ENCODE data around the gene MED12L. TPM values are rescaled to one million over a fixed set of nuclear protein-coding genes. Genes with fewer than 3 reads are reported as not detected.
A peak's percentile ranks its signal among the peaks of the same experiment; 100 is the strongest.

Gene MED12L
- total and polyA plus RNA-seq, 4 donors = 11.9 to 23.8 (median 12.6) TPM

GRCh38 chr3:151377768-151378385, 292.4 kb downstream of the MED12L start:
- no peaks in the 10 kb centered on the region for H3K27me3 ChIP-seq (ENCODE audit: control insufficient read depth, insufficient read depth, low read length)
- no peak overlapping the region for H3K4me3 ChIP-seq (ENCODE audit: low read depth, low read length)
- peaks cover 3% of the 10 kb centered on the region for H3K36me3 ChIP-seq (ENCODE audit: control insufficient read depth, insufficient read depth, low read length)
- no peak for DNase-seq (ENCODE audit: low read depth in 4 of 6, low spot score in 6 of 6)
- H3K27ac ChIP-seq (ENCODE audit: low read depth, low read length) = no peak overlapping the region
- WGBS (ENCODE audit: insufficient coverage) = 89% methylated on average over 7 of the region's 8 CpGs
- no peaks in the 10 kb centered on the region for H3K4me1 ChIP-seq (ENCODE audit: control insufficient read depth, insufficient read depth, low read length)
- H3K9me3 ChIP-seq (ENCODE audit: control insufficient read depth, insufficient read depth, low read length) = no peaks in the 10 kb centered on the region

- H3K27me3 ChIP-seq (ENCODE audit: control insufficient read depth, insufficient read depth, low read length) = no peaks in the 10 kb centered on the region
- H3K27ac ChIP-seq (ENCODE audit: low read depth, low read length) = no peak overlapping the region
- peaks cover 3% of the 10 kb centered on the region for H3K36me3 ChIP-seq (ENCODE audit: control insufficient read depth, insufficient read depth, low read length)
- H3K4me3 ChIP-seq (ENCODE audit: low read depth, low read length) = no peak overlapping the region
- peak in 2 of 6 donors; percentile 23 to 28 for DNase-seq (ENCODE audit: low read depth in 4 of 6, low spot score in 6 of 6)
- H3K9me3 ChIP-seq (ENCODE audit: control insufficient read depth, insufficient read depth, low read length) = no peaks in the 10 kb centered on the region
- 58% methylated on average over 2 of the region's 4 CpGs for WGBS (ENCODE audit: insufficient coverage)
- no peaks in the 10 kb centered on the region for H3K4me1 ChIP-seq (ENCODE audit: control insufficient read depth, insufficient read depth, low read length)
Measured at GRCh38 chr3:151379083-151379734, 293.7 kb downstream of the MED12L start.

- DNase-seq (ENCODE audit: low read depth in 4 of 6, low spot score in 6 of 6) = no peak
- no peaks in the 10 kb centered on the region for H3K9me3 ChIP-seq (ENCODE audit: control insufficient read depth, insufficient read depth, low read length)
- H3K27ac ChIP-seq (ENCODE audit: low read depth, low read length) = no peak overlapping the region
- peaks cover 3% of the 10 kb centered on the region for H3K36me3 ChIP-seq (ENCODE audit: control insufficient read depth, insufficient read depth, low read length)
- no peaks in the 10 kb centered on the region for H3K4me1 ChIP-seq (ENCODE audit: control insufficient read depth, insufficient read depth, low read length)
- 96% methylated on average over 4 of the region's 5 CpGs for WGBS (ENCODE audit: insufficient coverage)
- no peak overlapping the region for H3K4me3 ChIP-seq (ENCODE audit: low read depth, low read length)
- H3K27me3 ChIP-seq (ENCODE audit: control insufficient read depth, insufficient read depth, low read length) = no peaks in the 10 kb centered on the region
Measured at GRCh38 chr3:151382671-151383070, 297.2 kb downstream of the MED12L start.

- H3K9me3 ChIP-seq (ENCODE audit: control insufficient read depth, insufficient read depth, low read length) = no peaks in the 10 kb centered on the region
- no peaks in the 10 kb centered on the region for H3K4me1 ChIP-seq (ENCODE audit: control insufficient read depth, insufficient read depth, low read length)
- H3K36me3 ChIP-seq (ENCODE audit: control insufficient read depth, insufficient read depth, low read length) = peaks cover 4% of the 10 kb centered on the region
- no peak overlapping the region for H3K4me3 ChIP-seq (ENCODE audit: low read depth, low read length)
- WGBS (ENCODE audit: insufficient coverage) = 93% methylated on average over 2 of the region's 2 CpGs
- H3K27me3 ChIP-seq (ENCODE audit: control insufficient read depth, insufficient read depth, low read length) = no peaks in the 10 kb centered on the region
- no peak overlapping the region for H3K27ac ChIP-seq (ENCODE audit: low read depth, low read length)
- DNase-seq (ENCODE audit: low read depth in 4 of 6, low spot score in 6 of 6) = no peak
Measured at GRCh38 chr3:151383111-151383510, 297.6 kb downstream of the MED12L start.

- no peaks in the 10 kb centered on the region for H3K4me1 ChIP-seq (ENCODE audit: control insufficient read depth, insufficient read depth, low read length)
- no peaks in the 10 kb centered on the region for H3K9me3 ChIP-seq (ENCODE audit: control insufficient read depth, insufficient read depth, low read length)
- H3K36me3 ChIP-seq (ENCODE audit: control insufficient read depth, insufficient read depth, low read length) = peaks cover 4% of the 10 kb centered on the region
- no peaks in the 10 kb centered on the region for H3K27me3 ChIP-seq (ENCODE audit: control insufficient read depth, insufficient read depth, low read length)
- H3K4me3 ChIP-seq (ENCODE audit: low read depth, low read length) = peak overlapping the region; percentile 9
- no CpG with 5 or more reads among the region's 3 CpGs for WGBS (ENCODE audit: insufficient coverage)
- DNase-seq (ENCODE audit: low read depth in 4 of 6, low spot score in 6 of 6) = no peak
- H3K27ac ChIP-seq (ENCODE audit: low read depth, low read length) = no peak overlapping the region
Measured at GRCh38 chr3:151383956-151384355, 298.5 kb downstream of the MED12L start.

DNA sequence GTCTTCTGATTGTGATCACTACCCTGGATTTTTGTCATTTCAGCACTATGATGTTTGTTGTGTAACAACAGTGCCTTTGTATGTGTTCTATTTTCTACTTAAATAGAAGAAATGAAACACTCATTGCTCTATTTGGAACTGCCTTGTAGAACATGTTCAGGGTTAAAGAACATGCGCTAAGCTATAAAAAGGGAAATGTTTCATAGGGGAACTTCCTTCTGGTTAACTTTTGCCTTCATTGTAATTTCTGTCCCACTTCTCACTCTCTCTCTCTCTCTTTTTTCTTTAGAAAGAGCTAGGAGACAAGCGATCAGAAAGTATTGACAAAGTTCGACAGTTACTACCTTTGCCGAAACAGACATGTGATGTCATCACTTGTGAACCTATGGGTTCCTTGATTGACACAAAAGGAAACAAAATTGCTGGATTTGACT, 299.3 kb downstream of the MED12L start, which contains the start of gene P2RY12:
TSS of gene P2RY12 (minus strand) at position 13 of the 434 bp plus-strand sequence. CDS start 45,908 bp downstream, outside the sequence.
- Histone ChIP-seq H3K4me3 (ENCODE audit: low read depth, low read length) (peak within 1 kb of the TSS; percentile 9), H3K4me1 (ENCODE audit: control insufficient read depth, insufficient read depth, low read length) (no peaks in the 10 kb centered on the region), H3K36me3 (ENCODE audit: control insufficient read depth, insufficient read depth, low read length) (peaks cover 4% of the 10 kb centered on the region), H3K27me3 (ENCODE audit: control insufficient read depth, insufficient read depth, low read length) (no peaks in the 10 kb centered on the region), H3K9me3 (ENCODE audit: control insufficient read depth, insufficient read depth, low read length) (no peaks in the 10 kb centered on the region), H3K27ac (ENCODE audit: low read depth, low read length) (peak within 1 kb of the TSS; percentile 70)
- peak in 1 of 6 donors; percentile 12 for DNase-seq (ENCODE audit: low read depth in 4 of 6, low spot score in 6 of 6)
- 100% methylated on average over 3 of the region's 4 CpGs for WGBS (ENCODE audit: insufficient coverage)

GRCh38 chr3:151386056-151386455, 300.6 kb downstream of the MED12L start:
- H3K27ac ChIP-seq (ENCODE audit: low read depth, low read length) = no peak overlapping the region
- H3K9me3 ChIP-seq (ENCODE audit: control insufficient read depth, insufficient read depth, low read length) = no peaks in the 10 kb centered on the region
- H3K27me3 ChIP-seq (ENCODE audit: control insufficient read depth, insufficient read depth, low read length) = no peaks in the 10 kb centered on the region
- peak in 1 of 6 donors; percentile 17 for DNase-seq (ENCODE audit: low read depth in 4 of 6, low spot score in 6 of 6)
- peaks cover 4% of the 10 kb centered on the region for H3K36me3 ChIP-seq (ENCODE audit: control insufficient read depth, insufficient read depth, low read length)
- 93% methylated on average over 4 of the region's 4 CpGs for WGBS (ENCODE audit: insufficient coverage)
- H3K4me3 ChIP-seq (ENCODE audit: low read depth, low read length) = no peak overlapping the region
- H3K4me1 ChIP-seq (ENCODE audit: control insufficient read depth, insufficient read depth, low read length) = no peaks in the 10 kb centered on the region

DNA sequence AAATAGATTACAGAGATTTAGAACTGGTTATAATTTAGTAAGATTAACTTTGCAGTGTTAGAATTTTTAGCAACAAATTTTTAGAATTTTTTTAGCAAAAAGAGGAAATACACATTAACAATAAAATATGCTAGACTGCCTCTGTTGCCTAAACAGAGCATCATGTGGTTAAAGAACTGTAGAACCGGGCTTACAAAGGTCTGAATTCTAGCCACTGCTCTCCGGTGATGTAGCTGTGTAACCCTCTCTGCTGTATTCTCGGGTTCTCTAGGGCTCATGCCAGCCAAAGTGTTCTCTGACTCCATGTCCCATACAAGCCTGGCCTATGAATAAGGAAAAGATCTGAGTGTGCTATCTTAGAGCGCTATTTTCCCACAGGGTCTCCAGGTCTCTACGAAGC, 302.0 kb downstream of the MED12L start:
- H3K9me3 ChIP-seq (ENCODE audit: control insufficient read depth, insufficient read depth, low read length) = no peaks in the 10 kb centered on the region
- H3K4me3 ChIP-seq (ENCODE audit: low read depth, low read length) = no peak overlapping the region
- H3K4me1 ChIP-seq (ENCODE audit: control insufficient read depth, insufficient read depth, low read length) = no peaks in the 10 kb centered on the region
- 92% methylated on average over 4 of the region's 5 CpGs for WGBS (ENCODE audit: insufficient coverage)
- H3K36me3 ChIP-seq (ENCODE audit: control insufficient read depth, insufficient read depth, low read length) = peaks cover 4% of the 10 kb centered on the region
- H3K27ac ChIP-seq (ENCODE audit: low read depth, low read length) = no peak overlapping the region
- no peak for DNase-seq (ENCODE audit: low read depth in 4 of 6, low spot score in 6 of 6)
- H3K27me3 ChIP-seq (ENCODE audit: control insufficient read depth, insufficient read depth, low read length) = no peaks in the 10 kb centered on the region

DNA sequence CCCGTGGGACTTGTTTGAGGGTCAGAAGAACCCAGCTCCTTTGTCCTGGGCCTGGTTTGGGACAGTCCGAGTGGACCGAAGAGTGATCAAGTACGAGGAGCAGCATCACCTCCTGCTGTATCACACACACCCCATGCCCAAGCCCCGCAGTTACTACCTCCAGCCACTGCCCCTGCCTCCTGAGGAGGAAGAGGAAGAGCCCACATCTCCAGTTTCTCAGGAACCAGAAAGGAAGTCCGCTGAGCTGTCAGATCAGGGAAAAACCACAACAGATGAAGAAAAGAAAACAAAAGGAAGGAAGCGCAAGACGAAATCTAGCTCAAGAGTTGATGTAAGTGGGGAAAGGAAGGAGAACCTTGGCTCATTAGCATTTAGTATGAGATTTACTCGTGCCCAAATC, 302.4 kb downstream of the MED12L start:
- no peak overlapping the region for H3K4me3 ChIP-seq (ENCODE audit: low read depth, low read length)
- peaks cover 4% of the 10 kb centered on the region for H3K36me3 ChIP-seq (ENCODE audit: control insufficient read depth, insufficient read depth, low read length)
- 99% methylated on average over 5 of the region's 9 CpGs for WGBS (ENCODE audit: insufficient coverage)
- no peaks in the 10 kb centered on the region for H3K27me3 ChIP-seq (ENCODE audit: control insufficient read depth, insufficient read depth, low read length)
- H3K9me3 ChIP-seq (ENCODE audit: control insufficient read depth, insufficient read depth, low read length) = no peaks in the 10 kb centered on the region
- H3K27ac ChIP-seq (ENCODE audit: low read depth, low read length) = no peak overlapping the region
- DNase-seq (ENCODE audit: low read depth in 4 of 6, low spot score in 6 of 6) = no peak
- no peaks in the 10 kb centered on the region for H3K4me1 ChIP-seq (ENCODE audit: control insufficient read depth, insufficient read depth, low read length)

GRCh38 chr3:151391720-151392119, 306.3 kb downstream of the MED12L start:
- Histone ChIP-seq H3K4me3 (ENCODE audit: low read depth, low read length) (no peak overlapping the region), H3K27ac (ENCODE audit: low read depth, low read length) (no peak overlapping the region), H3K4me1 (ENCODE audit: control insufficient read depth, insufficient read depth, low read length) (no peaks in the 10 kb centered on the region), H3K9me3 (ENCODE audit: control insufficient read depth, insufficient read depth, low read length) (no peaks in the 10 kb centered on the region), H3K27me3 (ENCODE audit: control insufficient read depth, insufficient read depth, low read length) (no peaks in the 10 kb centered on the region), H3K36me3 (ENCODE audit: control insufficient read depth, insufficient read depth, low read length) (peaks cover 4% of the 10 kb centered on the region)
- no CpG with 5 or more reads among the region's 2 CpGs for WGBS (ENCODE audit: insufficient coverage)
- DNase-seq (ENCODE audit: low read depth in 4 of 6, low spot score in 6 of 6) = no peak
